Epithelial cell of esophagus (primary cell): ENCODE results near the gene SP1.
"Not testable (repeated sequence)": the region's sequence is repeated elsewhere in the genome, so short reads cannot be mapped to it uniquely, and the experiment has no call there.

Source experiments
- DNase-seq: peaks from one replicate; pipeline ENCODE4 v3.0.0; 2010; ENCODE audit warnings: low read depth
- H3K4me3 ChIP-seq: 2 replicates; pipeline ENCODE4 v1.5.1; 2011; ENCODE audit warnings: mild to moderate bottlenecking, low read length, control low read depth
- TF ChIP-seq, protein P1 (sequence below): IDR thresholded peaks from 2 replicates; pipeline ENCODE4 v1.5.1; 2011; ENCODE audit warnings: low read depth, mild to moderate bottlenecking, low read length, control low read depth, inconsistent platforms; ENCODE audit not compliant: insufficient read depth; ENCODE audit errors: missing control alignments

Gene SP1

DNA sequence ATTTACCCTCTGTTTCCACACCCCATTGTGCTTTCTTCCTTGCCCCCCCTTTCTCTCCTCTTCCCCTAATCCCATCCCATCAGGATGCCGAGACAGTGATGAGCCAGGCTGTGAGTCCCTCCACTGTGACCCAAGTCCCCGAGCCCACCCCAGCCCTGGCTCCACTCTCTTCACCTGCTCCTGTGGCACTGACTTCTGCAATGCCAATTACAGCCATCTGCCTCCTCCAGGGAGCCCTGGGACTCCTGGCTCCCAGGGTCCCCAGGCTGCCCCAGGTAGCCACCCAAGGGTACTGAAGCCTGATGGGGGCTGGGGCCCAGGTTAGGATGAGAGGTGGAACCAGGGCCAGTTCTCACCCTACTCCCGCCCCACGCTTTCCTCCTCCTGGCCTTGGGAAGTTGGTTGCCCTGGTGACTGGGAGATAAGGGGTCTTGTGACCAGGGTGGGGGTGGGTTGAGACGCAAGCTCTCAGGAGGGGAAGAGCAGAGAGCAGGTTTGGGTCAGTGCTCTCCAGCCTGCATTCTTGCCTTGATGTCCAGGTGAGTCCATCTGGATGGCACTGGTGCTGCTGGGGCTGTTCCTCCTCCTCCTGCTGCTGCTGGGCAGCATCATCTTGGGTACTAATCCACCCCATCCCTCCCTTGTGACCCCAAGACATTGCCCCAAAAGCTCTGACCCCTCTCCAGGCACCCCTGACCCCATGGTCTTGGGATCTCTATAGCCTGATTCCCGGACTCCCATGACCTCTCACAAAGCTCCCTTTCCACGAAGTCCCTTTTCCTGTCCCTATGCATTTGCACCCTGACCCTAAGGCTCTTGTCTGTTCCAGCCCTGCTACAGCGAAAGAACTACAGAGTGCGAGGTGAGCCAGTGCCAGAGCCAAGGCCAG lies 44.9 kb downstream of the SP1 start:
- TF ChIP-seq, protein P1, sequence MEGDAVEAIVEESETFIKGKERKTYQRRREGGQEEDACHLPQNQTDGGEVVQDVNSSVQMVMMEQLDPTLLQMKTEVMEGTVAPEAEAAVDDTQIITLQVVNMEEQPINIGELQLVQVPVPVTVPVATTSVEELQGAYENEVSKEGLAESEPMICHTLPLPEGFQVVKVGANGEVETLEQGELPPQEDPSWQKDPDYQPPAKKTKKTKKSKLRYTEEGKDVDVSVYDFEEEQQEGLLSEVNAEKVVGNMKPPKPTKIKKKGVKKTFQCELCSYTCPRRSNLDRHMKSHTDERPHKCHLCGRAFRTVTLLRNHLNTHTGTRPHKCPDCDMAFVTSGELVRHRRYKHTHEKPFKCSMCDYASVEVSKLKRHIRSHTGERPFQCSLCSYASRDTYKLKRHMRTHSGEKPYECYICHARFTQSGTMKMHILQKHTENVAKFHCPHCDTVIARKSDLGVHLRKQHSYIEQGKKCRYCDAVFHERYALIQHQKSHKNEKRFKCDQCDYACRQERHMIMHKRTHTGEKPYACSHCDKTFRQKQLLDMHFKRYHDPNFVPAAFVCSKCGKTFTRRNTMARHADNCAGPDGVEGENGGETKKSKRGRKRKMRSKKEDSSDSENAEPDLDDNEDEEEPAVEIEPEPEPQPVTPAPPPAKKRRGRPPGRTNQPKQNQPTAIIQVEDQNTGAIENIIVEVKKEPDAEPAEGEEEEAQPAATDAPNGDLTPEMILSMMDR, result no peak
- H3K4me3 ChIP-seq, result no peak overlapping the region
- DNase-seq, result no peak

DNA sequence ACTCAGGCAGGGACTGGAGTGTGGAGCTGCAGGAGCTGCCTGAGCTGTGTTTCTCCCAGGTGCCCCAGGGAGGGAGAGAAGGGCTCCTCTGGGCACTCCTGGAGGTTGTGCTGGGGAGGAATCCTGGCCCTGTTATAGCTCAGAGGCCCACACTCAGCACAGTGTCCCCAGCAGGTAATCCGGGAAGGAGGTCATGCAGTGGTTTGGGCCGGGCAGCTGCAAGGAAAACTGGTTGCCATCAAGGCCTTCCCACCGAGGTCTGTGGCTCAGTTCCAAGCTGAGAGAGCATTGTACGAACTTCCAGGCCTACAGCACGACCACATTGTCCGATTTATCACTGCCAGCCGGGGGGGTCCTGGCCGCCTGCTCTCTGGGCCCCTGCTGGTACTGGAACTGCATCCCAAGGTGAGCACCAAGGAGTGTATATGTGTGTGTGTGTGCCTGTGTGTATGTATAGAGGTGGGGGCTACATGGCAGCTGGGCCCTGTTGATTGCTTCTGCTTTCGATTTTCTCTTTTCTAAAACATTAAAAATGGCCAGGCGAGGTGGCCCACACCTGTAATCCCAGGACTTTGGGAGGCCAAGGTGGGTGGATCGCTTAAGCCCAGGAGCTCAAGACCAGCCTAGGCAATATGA lies 45.7 kb downstream of the SP1 start:
- H3K4me3 ChIP-seq, result no peak overlapping the region
- TF ChIP-seq, protein P1, result no peak
- no peak for DNase-seq

DNA sequence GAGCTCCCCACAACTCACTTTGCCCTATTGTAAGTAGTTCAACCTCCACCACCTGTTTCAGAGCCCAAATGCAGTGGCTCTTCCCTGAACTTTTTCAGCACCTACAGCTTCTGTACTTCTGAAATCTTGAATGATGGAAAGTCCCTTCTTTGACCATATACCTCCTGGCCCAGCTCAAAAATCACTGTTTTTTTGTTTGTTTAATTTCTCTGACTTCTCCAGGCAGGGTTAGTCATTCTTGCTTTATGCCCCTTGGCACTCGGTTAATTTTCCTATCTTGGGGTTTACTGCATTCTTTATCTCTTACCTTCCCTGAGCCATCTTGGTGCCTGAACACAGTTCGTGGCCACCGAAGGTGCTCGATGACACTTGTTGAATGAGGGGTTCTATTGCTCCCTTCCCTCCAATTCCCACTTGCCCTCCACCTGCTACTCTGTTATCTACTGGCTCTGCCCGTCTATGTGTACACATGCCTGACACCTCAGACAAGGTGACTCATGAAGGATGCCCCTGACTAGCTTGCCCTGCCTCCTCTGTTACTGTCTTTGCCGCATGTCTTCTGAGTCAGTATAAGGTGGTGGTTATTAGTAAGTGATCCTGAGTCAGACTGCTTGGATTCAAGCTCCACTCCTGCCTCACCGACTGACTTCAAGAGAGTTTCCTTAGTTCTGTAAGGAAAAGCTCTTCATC lies 48.1 kb downstream of the SP1 start:
- no peak overlapping the region for H3K4me3 ChIP-seq
- DNase-seq, result peak; percentile 99
- TF ChIP-seq, protein P1, result no peak

DNA sequence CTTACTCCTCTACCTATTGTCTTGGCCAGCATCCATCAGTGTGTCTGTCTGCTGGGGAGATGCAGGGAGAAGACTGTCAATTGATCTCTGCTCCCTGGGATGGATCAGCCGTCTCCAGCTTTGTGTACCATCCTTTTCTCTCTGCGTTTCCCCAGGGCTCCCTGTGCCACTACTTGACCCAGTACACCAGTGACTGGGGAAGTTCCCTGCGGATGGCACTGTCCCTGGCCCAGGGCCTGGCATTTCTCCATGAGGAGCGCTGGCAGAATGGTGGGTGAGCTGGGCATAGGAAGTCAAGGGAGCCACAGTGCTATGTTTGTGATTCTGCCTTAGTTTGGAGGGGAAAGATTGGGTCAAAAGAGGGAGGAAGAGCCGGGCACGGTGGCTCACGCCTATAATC lies 48.8 kb downstream of the SP1 start:
- DNase-seq, result no peak
- no peak overlapping the region for H3K4me3 ChIP-seq
- TF ChIP-seq, protein P1, result no peak

DNA sequence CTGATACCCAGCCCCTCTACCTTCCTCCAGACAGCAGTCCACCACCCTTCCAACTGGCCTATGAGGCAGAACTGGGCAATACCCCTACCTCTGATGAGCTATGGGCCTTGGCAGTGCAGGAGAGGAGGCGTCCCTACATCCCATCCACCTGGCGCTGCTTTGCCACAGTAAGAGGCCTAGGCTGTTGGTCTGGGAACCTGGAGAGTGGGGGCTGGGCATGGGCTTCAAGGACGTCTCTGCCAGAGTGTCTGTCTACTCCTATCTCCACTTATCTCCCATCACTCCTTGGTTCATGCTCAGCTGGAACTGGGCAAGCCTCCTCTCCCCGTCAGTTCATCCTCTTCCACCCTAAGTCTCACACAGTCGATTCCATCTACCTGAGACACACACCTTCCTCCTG lies 50.1 kb downstream of the SP1 start:
- TF ChIP-seq, protein P1, result no peak
- no peak for DNase-seq
- H3K4me3 ChIP-seq, result no peak overlapping the region

DNA sequence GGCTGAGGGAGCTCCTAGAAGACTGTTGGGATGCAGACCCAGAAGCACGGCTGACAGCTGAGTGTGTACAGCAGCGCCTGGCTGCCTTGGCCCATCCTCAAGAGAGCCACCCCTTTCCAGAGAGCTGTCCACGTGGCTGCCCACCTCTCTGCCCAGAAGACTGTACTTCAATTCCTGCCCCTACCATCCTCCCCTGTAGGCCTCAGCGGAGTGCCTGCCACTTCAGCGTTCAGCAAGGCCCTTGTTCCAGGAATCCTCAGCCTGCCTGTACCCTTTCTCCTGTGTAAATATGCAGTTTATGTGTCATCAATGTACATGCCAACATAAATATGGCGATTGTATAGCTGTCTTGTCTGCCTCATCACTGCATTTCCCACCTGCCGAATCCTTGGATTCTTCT lies 51.2 kb downstream of the SP1 start:
- TF ChIP-seq, protein P1, result no peak
- no peak overlapping the region for H3K4me3 ChIP-seq
- DNase-seq, result peak; percentile 66

DNA sequence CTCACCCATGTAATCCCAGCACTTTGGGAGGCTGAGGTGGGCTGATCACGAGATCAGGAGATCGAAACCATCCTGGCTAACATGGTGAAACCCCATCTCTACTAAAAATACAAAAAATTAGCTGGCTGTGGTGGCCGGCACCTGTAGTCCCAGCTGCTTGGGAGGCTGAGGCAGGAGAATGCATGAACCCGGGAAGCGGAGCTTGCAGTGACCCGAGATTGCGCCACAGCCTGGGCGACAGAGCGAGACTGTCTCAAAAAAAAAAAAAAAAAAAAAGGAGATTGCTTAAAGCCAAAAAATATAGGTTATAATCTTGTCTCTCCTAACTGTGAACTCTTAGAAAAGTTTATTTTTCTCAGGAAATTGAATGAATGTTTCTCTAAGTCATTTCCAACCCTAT lies 55.4 kb downstream of the SP1 start:
- DNase-seq, H3K4me3 ChIP-seq: not testable (repeated sequence)

DNA sequence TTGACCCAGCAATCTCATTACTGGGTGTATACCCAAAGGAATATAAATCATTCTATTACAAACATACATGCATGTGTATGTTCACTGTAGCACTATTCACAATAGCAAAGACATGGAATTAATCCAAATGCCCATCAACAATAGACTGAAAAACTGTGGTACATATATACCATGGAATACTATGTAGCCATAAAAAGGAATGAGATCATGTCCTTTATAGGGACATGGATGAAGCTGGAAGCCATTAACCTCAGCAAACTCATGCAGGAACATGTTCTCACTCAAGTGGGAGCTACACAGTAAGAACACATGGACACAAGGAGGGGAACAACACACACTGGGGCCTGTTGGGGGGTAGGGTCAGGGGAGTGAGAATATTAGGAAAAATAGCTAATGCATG lies 59.6 kb downstream of the SP1 start:
- DNase-seq, H3K4me3 ChIP-seq: not testable (repeated sequence)
